Stimulated activated CD4-positive, alpha-beta T cell treated with anti-CD3 and anti-CD28 coated beads, Interleukin-4, amount 100 ng/mL, for 24 hours (primary cell): ENCODE measurements around the gene CAPZB.

ENCODE experiments used
- DNase-seq: peaks from one replicate; pipeline ENCODE4 v3.0.0-alpha.2; 2020

The CAPZB gene

GRCh38 chr1:19404748-19405147 lies 80.6 kb downstream of the CAPZB start:
- DNase-seq = no peak

GRCh38 chr1:19403256-19403655 lies 82.1 kb downstream of the CAPZB start:
- no peak for DNase-seq

- no peak for DNase-seq
Observed at GRCh38 chr1:19402031-19402813, 83.1 kb downstream of the CAPZB start.

- no peak for DNase-seq
Observed at GRCh38 chr1:19401535-19401889, 83.8 kb downstream of the CAPZB start.

GRCh38 chr1:19400875-19401534 lies 84.3 kb downstream of the CAPZB start:
- no peak for DNase-seq

GRCh38 chr1:19400192-19400611 lies 85.1 kb downstream of the CAPZB start:
- no peak for DNase-seq

GRCh38 chr1:19398309-19398760 lies 87.0 kb downstream of the CAPZB start:
- peak; percentile 37 for DNase-seq

- no peak for DNase-seq
Observed at GRCh38 chr1:19397217-19397945, 88.0 kb downstream of the CAPZB start.

GRCh38 chr1:19396280-19396679 lies 89.1 kb downstream of the CAPZB start:
- no peak for DNase-seq

GRCh38 chr1:19395678-19396192 lies 89.6 kb downstream of the CAPZB start:
- no peak for DNase-seq

- no peak for DNase-seq
Observed at GRCh38 chr1:19393046-19393445, 92.3 kb downstream of the CAPZB start.

- no peak for DNase-seq
Observed at GRCh38 chr1:19392221-19392620, 93.1 kb downstream of the CAPZB start.

- DNase-seq = no peak
Observed at GRCh38 chr1:19391596-19391981, 93.8 kb downstream of the CAPZB start.

- peak; percentile 66 for DNase-seq
Observed at GRCh38 chr1:19390901-19391595, 94.3 kb downstream of the CAPZB start.

GRCh38 chr1:19390166-19390850 lies 95.0 kb downstream of the CAPZB start:
- DNase-seq = no peak

GRCh38 chr1:19388980-19389379 lies 96.4 kb downstream of the CAPZB start:
- no peak for DNase-seq

- no peak for DNase-seq
Observed at GRCh38 chr1:19387045-19387467, 98.3 kb downstream of the CAPZB start.

GRCh38 chr1:19385869-19386591 lies 99.3 kb downstream of the CAPZB start:
- DNase-seq = no peak

- DNase-seq = no peak
Observed at GRCh38 chr1:19385221-19385620, 100.1 kb downstream of the CAPZB start.

- no peak for DNase-seq
Observed at GRCh38 chr1:19384772-19385187, 100.6 kb downstream of the CAPZB start.

GRCh38 chr1:19384113-19384512 lies 101.2 kb downstream of the CAPZB start:
- DNase-seq = no peak

GRCh38 chr1:19382222-19382621 lies 103.1 kb downstream of the CAPZB start:
- DNase-seq = no peak
